GM23248 (cell line): ENCODE results near the gene TRIP12. TPM values are rescaled to one million over a fixed set of nuclear protein-coding genes. Genes with fewer than 3 reads are reported as not detected.

Source experiments
- DNase-seq: peaks from one replicate; pipeline ENCODE4 v3.0.0-alpha.2; 2015
- H2AFZ ChIP-seq: fragments of 200-600 bp; sonication (generic); 2 replicates; pipeline ENCODE4 v1.6.1; 2016; ENCODE audit warnings: antibody characterized with exemption
- H3F3A ChIP-seq: fragments of 200-600 bp; sonication (generic); 2 replicates; pipeline ENCODE4 v1.6.1; 2016; ENCODE audit warnings: mild to moderate bottlenecking, antibody characterized with exemption, mixed run types; ENCODE audit not compliant: insufficient read depth
- H3K27ac ChIP-seq: fragments of 200-600 bp; sonication (generic); 2 replicates; pipeline ENCODE4 v1.5.1; 2016; ENCODE audit warnings: mild to moderate bottlenecking
- H3K27me3 ChIP-seq: fragments of 200-600 bp; sonication (generic); replicated peaks from 2 replicates; pipeline ENCODE4 v1.6.1; 2016; ENCODE audit warnings: mild to moderate bottlenecking; ENCODE audit not compliant: insufficient read depth
- H3K36me3 ChIP-seq: fragments of 200-600 bp; sonication (generic); 2 replicates; pipeline ENCODE4 v1.6.1; 2016; ENCODE audit warnings: low read depth, mild to moderate bottlenecking
- H3K4me1 ChIP-seq: fragments of 200-600 bp; sonication (generic); 2 replicates; pipeline ENCODE4 v1.6.1; 2016; ENCODE audit warnings: mild to moderate bottlenecking; ENCODE audit not compliant: insufficient read depth
- H3K4me2 ChIP-seq: fragments of 200-600 bp; sonication (generic); one replicate; pipeline ENCODE4 v1.6.1; 2016; ENCODE audit warnings: mild to moderate bottlenecking; ENCODE audit not compliant: unreplicated experiment
- H3K4me3 ChIP-seq: fragments of 200-600 bp; sonication (generic); 2 replicates; pipeline ENCODE4 v1.5.1; 2016; ENCODE audit warnings: mild to moderate bottlenecking
- H3K79me2 ChIP-seq: fragments of 200-600 bp; sonication (generic); 2 replicates; pipeline ENCODE4 v1.6.1; 2016; ENCODE audit warnings: mild to moderate bottlenecking; ENCODE audit not compliant: insufficient read depth
- H3K9ac ChIP-seq: fragments of 200-600 bp; sonication (generic); 2 replicates; pipeline ENCODE4 v1.6.1; 2016; ENCODE audit warnings: mild to moderate bottlenecking
- H3K9me2 ChIP-seq: fragments of 200-600 bp; sonication (generic); 2 replicates; pipeline ENCODE4 v1.6.1; 2016; ENCODE audit warnings: mixed run types, mild to moderate bottlenecking, moderate library complexity; ENCODE audit not compliant: insufficient read depth
- H3K9me3 ChIP-seq: fragments of 200-600 bp; sonication (generic); one replicate; pipeline ENCODE4 v1.6.1; 2017; ENCODE audit warnings: low read depth
- H4K20me1 ChIP-seq: fragments of 200-600 bp; sonication (generic); 2 replicates; pipeline ENCODE4 v1.6.0; 2016; ENCODE audit not compliant: insufficient read depth
- EZH2 ChIP-seq: fragments of 200-600 bp; sonication (generic); IDR thresholded peaks from 2 replicates; pipeline ENCODE4 v1.6.1; 2018; ENCODE audit warnings: antibody characterized with exemption, mild to moderate bottlenecking; ENCODE audit not compliant: insufficient read depth, poor library complexity, severe bottlenecking
- EZH2phosphoT487 ChIP-seq: fragments of 200-600 bp; sonication (generic); IDR thresholded peaks from 2 replicates; pipeline ENCODE4 v1.6.1; 2018; ENCODE audit warnings: antibody characterized with exemption, moderate library complexity, mild to moderate bottlenecking, low read depth; ENCODE audit not compliant: insufficient read depth
- WGBS, 2 experiments: methylation state at CpG; one replicate each; pipeline ENCODE4 v1.1.6; 2015 to 2017; ENCODE audit warnings: low lambda C conversion rate in 2 of 2, low coverage in 1 of 2; ENCODE audit errors: missing lambda C conversion rate in 2 of 2; 5-methylcytosine and 5-hydroxymethylcytosine counted together
- in situ Hi-C: fragments of 300-500 bp; cut with MboI; formaldehyde crosslinking; loops from 2 replicates; pipeline ENCODE4 v1.15.0; 2020
- polyA plus RNA-seq: library from polyadenylated mRNA; unstranded; fragments of >200 nt; fragmentation: Nextera tagmentation; extraction: Ambion mirVana; gene quantifications from 2 replicates; pipeline ENCODE4 v1.2.1, GENCODE V29; 2016
- total RNA-seq: library from RNA; depleted of rRNA; stranded (reverse); fragments of >200 nt; shearing (Covaris generic); gene quantifications from 2 replicates; pipeline ENCODE4 v1.2.3, GENCODE V29; 2014

The TRIP12 gene
- total and polyA plus RNA-seq, 2 experiments from 2014 or later: 52.2 to 124 TPM

GRCh38 chr2:229815342-229815741 lies 106.5 kb downstream of the TRIP12 start:
- Histone ChIP-seq H3K27ac (peak overlapping the region; percentile 75), H3K9ac (peak overlapping the region; percentile 49; the same call in 1 of the 2 replicates), H3K4me1 (peaks cover 17% of the 10 kb centered on the region), H3K4me3 (no peak overlapping the region), H3K27me3 (no peaks in the 10 kb centered on the region), H2AFZ (no peak overlapping the region), H3K79me2 (peaks cover 52% of the 10 kb centered on the region), H3K9me3 (no peaks in the 10 kb centered on the region), H3K4me2 (peak overlapping the region; percentile 52), H4K20me1 (no peaks in the 10 kb centered on the region), H3K36me3 (peaks cover 53% of the 10 kb centered on the region), H3F3A (peaks cover 33% of the 10 kb centered on the region), H3K9me2 (no peaks in the 10 kb centered on the region)
- TF ChIP-seq EZH2phosphoT487 (no peak), EZH2 (no peak)
- 46 to 62% methylated on average over 4 of the region's 4 CpGs for WGBS, 2 experiments
- in situ Hi-C loops: no loop called here
- DNase-seq: peak; percentile 52

GRCh38 chr2:229810786-229811185 lies 111.0 kb downstream of the TRIP12 start:
- DNase-seq: no peak
- no peak overlapping the region for H3K27ac ChIP-seq
- H3K79me2 ChIP-seq: peaks cover 57% of the 10 kb centered on the region
- H3K4me1 ChIP-seq: peaks cover 10% of the 10 kb centered on the region
- no peak overlapping the region for H3K4me2 ChIP-seq
- H2AFZ ChIP-seq: no peak overlapping the region
- no peaks in the 10 kb centered on the region for H3K9me2 ChIP-seq
- no peak overlapping the region for H3K9ac ChIP-seq
- in situ Hi-C loops: no loop called here
- H4K20me1 ChIP-seq: no peaks in the 10 kb centered on the region
- WGBS, 2 experiments: 54 to 61% methylated on average over 3 of the region's 3 CpGs
- H3F3A ChIP-seq: peaks cover 18% of the 10 kb centered on the region
- H3K9me3 ChIP-seq: no peaks in the 10 kb centered on the region
- H3K36me3 ChIP-seq: peaks cover 73% of the 10 kb centered on the region
- H3K27me3 ChIP-seq: no peaks in the 10 kb centered on the region
- TF ChIP-seq EZH2 (no peak), EZH2phosphoT487 (no peak)
- H3K4me3 ChIP-seq: no peak overlapping the region

DNA sequence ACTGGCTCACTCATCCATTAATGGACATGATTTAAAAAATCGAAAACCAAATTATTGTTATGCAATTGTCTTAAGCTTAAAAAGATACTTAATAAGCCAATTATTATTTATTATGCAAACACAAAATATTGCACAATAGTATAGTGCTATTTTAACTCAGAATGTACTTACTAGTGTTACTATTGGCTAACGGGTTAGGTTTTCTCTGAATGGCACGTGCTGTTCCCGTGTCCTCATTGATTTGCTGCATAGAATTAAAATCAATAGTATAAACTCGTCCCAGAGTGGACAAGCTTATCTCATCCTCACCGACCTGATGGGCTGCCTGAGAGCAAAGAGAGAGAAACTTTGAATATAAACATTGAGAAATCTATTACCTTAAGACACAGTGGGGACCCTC lies 116.2 kb downstream of the TRIP12 start:
- H3K4me1 ChIP-seq: no peaks in the 10 kb centered on the region
- H3K9ac ChIP-seq: no peak overlapping the region
- 82 to 84% methylated on average over 6 of the region's 6 CpGs for WGBS, 2 experiments
- in situ Hi-C loops: no loop called here
- H3K27ac ChIP-seq: no peak overlapping the region
- DNase-seq: no peak
- no peaks in the 10 kb centered on the region for H3K9me3 ChIP-seq
- no peaks in the 10 kb centered on the region for H3K9me2 ChIP-seq
- H3K36me3 ChIP-seq: peaks cover 82% of the 10 kb centered on the region
- no peak overlapping the region for H3K4me2 ChIP-seq
- no peak overlapping the region for H2AFZ ChIP-seq
- peaks cover 15% of the 10 kb centered on the region for H3F3A ChIP-seq
- H3K79me2 ChIP-seq: peaks cover 47% of the 10 kb centered on the region
- H4K20me1 ChIP-seq: no peaks in the 10 kb centered on the region
- no peak overlapping the region for H3K4me3 ChIP-seq
- no peaks in the 10 kb centered on the region for H3K27me3 ChIP-seq
- no peak for TF ChIP-seq EZH2phosphoT487
- TF ChIP-seq EZH2: no peak

DNA sequence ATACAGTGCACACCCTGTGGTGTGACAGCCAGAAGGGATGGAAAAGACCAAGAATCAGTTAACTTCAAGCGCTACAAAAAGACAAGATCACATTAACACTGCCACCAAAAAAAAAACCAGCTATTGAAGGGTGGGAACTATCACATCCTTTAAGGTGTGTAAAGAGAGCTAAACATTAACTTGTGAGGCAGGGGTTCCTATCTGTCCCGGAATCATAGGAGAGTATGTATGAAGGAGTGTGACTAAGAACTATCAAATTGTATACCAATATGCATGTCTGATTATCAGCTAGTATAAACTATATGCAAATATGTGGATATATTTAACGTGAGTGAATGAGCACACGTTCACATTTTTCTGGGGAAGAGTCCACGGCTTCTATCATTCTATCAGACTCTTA lies 119.0 kb downstream of the TRIP12 start:
- peaks cover 31% of the 10 kb centered on the region for H3K79me2 ChIP-seq
- H3K27ac ChIP-seq: no peak overlapping the region
- H3K9me3 ChIP-seq: no peaks in the 10 kb centered on the region
- WGBS, 2 experiments: 71 to 72% methylated on average over 5 of the region's 5 CpGs
- no peak overlapping the region for H3K4me3 ChIP-seq
- DNase-seq: no peak
- H3K4me1 ChIP-seq: no peaks in the 10 kb centered on the region
- TF ChIP-seq EZH2phosphoT487 (no peak), EZH2 (no peak)
- no peak overlapping the region for H2AFZ ChIP-seq
- in situ Hi-C loops: no loop called here
- no peaks in the 10 kb centered on the region for H3K27me3 ChIP-seq
- peaks cover 73% of the 10 kb centered on the region for H3K36me3 ChIP-seq
- no peak overlapping the region for H3K4me2 ChIP-seq
- H3K9ac ChIP-seq: no peak overlapping the region
- peaks cover 15% of the 10 kb centered on the region for H3F3A ChIP-seq
- no peaks in the 10 kb centered on the region for H4K20me1 ChIP-seq
- no peaks in the 10 kb centered on the region for H3K9me2 ChIP-seq
